Measurements from ENCODE around the gene SULF2.

The SULF2 gene

GRCh38 chr20:47627540-47627939 lies 157.7 kb downstream of the SULF2 start:
- DNase-seq (ENCODE audit: low read depth) = no peak
- no peak overlapping the region for H3K4me3 ChIP-seq (ENCODE audit: low read length)
- TF ChIP-seq CTCF (conservative IDR thresholded peaks at IDR 0.05; ENCODE audit: low read depth, low read length) = no peak

- TF ChIP-seq CTCF (conservative IDR thresholded peaks at IDR 0.05; ENCODE audit: low read depth, low read length) = no peak
- no peak for DNase-seq (ENCODE audit: low read depth)
- H3K4me3 ChIP-seq (ENCODE audit: low read length) = no peak overlapping the region
Measured at GRCh38 chr20:47623206-47623605, 162.1 kb downstream of the SULF2 start.

GRCh38 chr20:47622118-47622665 lies 163.1 kb downstream of the SULF2 start:
- DNase-seq (ENCODE audit: low read depth) = no peak
- no peak for TF ChIP-seq CTCF (conservative IDR thresholded peaks at IDR 0.05; ENCODE audit: low read depth, low read length)
- no peak overlapping the region for H3K4me3 ChIP-seq (ENCODE audit: low read length)

- peak; percentile 78 for TF ChIP-seq CTCF (conservative IDR thresholded peaks at IDR 0.05; ENCODE audit: low read depth, low read length)
- no peak overlapping the region for H3K4me3 ChIP-seq (ENCODE audit: low read length)
- peak; percentile 39 for DNase-seq (ENCODE audit: low read depth)
Measured at GRCh38 chr20:47620808-47621805, 164.2 kb downstream of the SULF2 start.

- no peak for TF ChIP-seq CTCF (conservative IDR thresholded peaks at IDR 0.05; ENCODE audit: low read depth, low read length)
- no peak for DNase-seq (ENCODE audit: low read depth)
- no peak overlapping the region for H3K4me3 ChIP-seq (ENCODE audit: low read length)
Measured at GRCh38 chr20:47618479-47618878, 166.8 kb downstream of the SULF2 start.

GRCh38 chr20:47614703-47615309 lies 170.5 kb downstream of the SULF2 start:
- no peak for DNase-seq (ENCODE audit: low read depth)
- TF ChIP-seq CTCF (conservative IDR thresholded peaks at IDR 0.05; ENCODE audit: low read depth, low read length) = no peak
- no peak overlapping the region for H3K4me3 ChIP-seq (ENCODE audit: low read length)
